Stimulated activated CD8-positive, alpha-beta memory T cell treated with anti-CD3 and anti-CD28 coated beads, Interleukin-15, amount 100 ng/mL, for 24 hours (primary cell): ENCODE measurements around the gene SDCCAG8.

Experiments used
- DNase-seq: peaks from one replicate; pipeline ENCODE4 v3.0.0-alpha.2; 2020; ENCODE audit warnings: low read depth

The SDCCAG8 gene

GRCh38 chr1:243254233-243254926 is 1.5 kb upstream of the SDCCAG8 start:
- no peak for DNase-seq

GRCh38 chr1:243254927-243255790 is 682 bp upstream of the SDCCAG8 start, which contains the start of gene CEP170:
TSS of gene CEP170 (minus strand) at chr1:243255281. CDS start at chr1:243225280, 30,001 bp downstream.
- peak; percentile 66 for DNase-seq

DNA sequence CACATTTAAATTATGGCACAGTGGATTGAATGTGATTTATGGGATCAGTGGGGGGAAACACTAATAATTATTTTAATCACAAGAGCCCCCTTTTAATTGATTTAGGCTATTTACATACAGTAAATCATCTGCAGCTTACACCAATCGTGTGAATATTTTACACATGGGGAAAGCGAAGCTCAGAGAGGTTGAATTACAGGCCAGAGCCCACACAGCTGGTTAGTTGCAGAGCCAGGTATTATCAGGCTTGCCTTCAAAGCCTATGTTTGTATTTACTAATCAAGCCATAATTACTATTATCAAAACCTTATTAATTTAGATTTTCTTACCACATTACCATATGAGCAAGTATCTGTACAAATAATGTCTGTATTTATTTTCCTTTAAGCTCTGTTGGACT is 749 bp downstream of the SDCCAG8 start:
- DNase-seq = no peak

GRCh38 chr1:243257189-243257588 is 1.3 kb downstream of the SDCCAG8 start:
- no peak for DNase-seq

DNA sequence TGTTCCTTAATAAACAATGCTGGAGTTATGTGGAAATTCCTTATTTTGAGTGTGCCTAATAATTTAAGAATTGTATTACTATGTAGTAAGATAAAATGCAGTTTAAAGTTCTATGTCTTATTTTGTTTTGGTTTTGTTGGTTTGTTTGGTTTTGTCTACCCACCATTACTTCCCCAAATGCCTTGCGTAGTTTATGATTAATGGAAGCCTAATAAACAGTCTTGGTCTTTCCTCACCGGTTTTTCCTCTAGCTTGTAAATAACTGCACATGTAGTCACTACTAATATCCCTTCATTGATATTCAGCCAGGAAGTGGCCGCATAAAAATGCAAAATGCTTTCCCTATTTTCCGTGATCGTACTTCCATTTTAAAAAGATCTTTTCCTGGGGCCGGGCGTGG is 2.9 kb downstream of the SDCCAG8 start:
- DNase-seq = no peak

DNA sequence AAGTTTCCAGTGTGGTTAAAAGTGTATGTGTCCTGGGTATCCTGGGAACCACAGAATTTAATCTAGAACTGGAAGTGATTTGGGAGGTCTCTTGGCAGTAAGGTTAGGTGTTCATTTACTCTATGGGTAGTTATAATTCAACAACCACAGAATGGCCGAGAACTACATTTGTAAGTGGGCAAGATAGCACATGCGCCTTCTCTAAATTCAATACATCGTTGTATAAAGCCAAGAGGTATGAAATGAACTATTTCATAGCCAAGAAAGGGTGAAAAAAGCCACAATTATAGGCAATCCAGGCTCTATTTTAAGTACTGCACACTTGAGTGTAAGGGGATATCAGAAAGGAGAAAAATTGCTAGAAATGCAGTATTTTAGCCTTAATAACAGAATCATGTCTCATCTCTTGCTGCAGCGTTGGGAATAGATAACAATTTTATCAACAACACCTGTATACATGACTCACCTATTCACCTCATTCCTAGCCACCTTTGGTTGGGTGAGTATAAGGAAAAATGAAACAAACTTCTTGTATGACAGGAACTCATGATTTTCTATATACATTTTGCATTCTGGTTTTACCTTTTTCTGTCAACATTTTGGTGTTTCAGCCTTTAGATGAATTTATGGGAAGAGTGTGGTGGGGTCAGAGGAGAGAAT is 4.5 kb downstream of the SDCCAG8 start:
- DNase-seq = no peak

DNA sequence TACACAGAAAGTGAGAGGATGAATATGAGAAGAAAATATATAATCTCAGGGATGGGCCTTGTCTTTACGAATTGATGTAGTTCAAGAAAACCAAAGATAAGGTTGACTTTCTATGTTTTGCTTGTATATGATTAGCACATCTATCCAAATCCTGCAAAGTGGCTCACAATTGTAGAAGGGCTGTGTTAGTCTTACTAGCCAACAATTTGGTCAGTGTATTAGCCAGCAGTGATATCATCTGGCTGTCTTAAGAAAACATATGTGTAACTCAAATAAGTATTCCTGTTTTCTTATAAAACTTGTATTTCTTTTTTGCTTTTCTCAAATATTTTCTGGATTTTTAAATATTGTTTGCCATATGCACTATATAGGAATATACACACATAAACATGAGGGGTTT is 5.5 kb downstream of the SDCCAG8 start:
- DNase-seq = no peak

DNA sequence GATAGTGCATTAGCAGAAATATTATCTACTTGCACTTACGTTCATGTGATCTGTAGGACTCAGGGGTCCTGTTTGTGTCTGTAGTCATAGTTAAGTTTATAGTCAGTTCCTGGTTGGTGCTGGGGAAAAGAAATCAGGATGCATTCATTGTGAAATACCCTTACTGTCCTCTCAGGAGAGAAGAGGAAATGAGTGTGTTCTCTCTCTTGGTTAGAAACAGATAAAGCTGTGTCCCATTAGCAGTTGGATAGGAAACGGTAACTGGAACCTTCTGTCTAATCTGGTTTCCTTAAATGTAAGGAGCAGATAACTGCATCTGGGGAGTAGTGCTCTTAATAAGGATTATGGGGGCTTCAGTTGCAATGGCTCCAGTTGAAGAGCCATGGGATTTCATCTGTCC is 8.9 kb downstream of the SDCCAG8 start:
- no peak for DNase-seq

DNA sequence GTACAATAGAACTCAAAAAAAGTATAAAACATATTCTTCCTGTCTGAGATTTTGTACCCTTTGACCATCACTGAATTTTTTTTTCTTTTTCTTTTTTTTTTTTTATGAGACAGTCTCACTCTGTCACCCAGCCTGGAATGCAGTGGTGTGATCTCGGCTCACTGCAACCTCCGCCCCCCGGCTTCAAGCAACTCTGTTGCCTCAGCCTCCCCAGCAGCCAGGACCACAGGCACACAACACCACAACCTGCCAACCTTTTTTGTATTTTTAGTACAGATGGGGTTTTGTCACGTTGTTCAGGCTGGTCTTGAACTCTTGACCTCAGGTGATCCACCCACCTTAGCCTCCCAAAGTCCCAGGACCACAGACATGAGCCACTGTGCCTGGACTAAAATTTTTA is 10.4 kb downstream of the SDCCAG8 start:
- no peak for DNase-seq

DNA sequence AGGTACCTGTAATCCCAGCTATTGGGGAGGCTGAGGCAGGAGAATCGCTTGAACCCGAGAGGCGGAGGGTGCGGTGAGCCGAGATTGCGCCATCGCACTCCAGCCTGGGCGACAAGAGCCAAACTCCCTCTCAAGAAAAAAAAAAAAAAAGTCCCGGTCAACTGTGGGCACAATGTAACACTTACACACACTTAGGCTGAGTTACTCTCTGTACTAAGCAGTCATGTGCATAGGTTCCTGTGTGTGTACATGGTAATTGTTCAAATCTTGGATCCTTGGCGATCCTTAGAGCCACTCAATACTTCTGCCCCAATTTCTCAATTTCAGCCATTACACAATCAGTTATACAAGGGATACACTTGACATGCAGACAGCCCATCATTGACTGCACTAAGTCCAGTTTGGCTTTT is 11.6 kb downstream of the SDCCAG8 start:
- no peak for DNase-seq

DNA sequence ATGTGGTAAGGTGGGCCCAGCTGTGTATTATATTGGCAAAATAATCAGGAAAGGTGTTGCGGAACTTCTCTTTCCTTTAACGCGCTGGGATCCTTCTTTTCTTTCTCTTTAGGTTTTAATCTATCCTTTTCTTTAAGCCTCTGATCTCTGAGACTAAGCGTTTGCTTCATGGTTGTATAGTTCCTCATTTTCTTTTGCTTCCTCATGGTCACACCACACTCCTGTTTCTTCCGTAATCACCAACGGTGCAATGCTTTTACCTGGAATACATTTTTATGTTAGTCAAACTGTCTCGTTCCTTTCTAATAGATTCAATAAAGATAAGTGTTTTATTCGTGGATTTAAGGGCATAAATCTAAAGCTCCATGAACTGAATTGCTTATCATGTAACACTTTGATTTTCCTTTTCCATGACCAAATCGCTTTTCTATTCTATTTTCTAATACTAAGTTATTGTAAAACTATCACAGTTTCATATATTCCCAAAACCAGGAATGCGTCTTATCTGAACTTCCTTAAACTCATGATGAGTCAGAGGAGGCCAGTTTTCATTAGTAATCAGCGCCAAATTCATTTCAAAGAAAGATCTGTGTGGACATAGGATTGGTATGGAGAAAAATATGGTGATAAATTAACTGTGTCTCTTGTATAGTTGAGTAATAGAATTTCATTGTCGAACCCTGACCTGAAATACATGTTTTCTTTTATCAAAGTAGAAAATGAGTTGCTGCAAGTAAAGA is 12.2 kb downstream of the SDCCAG8 start:
- DNase-seq = no peak

GRCh38 chr1:243268751-243269460 is 13.1 kb downstream of the SDCCAG8 start:
- no peak for DNase-seq

DNA sequence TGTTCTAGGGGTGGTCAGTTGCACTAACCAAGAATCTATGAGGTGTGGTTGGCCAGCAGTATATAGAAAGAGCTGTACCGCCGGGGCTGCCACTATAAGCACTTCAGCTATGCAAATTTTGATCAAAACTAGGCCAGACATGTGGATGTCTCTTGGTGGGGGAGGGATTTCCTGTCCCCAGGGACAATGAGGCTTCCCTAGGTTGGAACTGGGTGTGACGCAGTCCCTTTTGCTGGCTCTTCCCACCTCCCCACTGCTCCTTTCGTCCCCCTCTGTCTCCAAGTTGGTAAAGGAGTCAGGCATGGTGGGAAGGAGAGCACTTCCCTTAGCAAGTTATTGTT is 13.6 kb downstream of the SDCCAG8 start:
- no peak for DNase-seq

- DNase-seq = no peak
Measured at GRCh38 chr1:243270097-243270864, 14.4 kb downstream of the SDCCAG8 start.

- no peak for DNase-seq
Measured at GRCh38 chr1:243271996-243272395, 16.2 kb downstream of the SDCCAG8 start.

GRCh38 chr1:243272401-243272800 is 16.6 kb downstream of the SDCCAG8 start:
- DNase-seq = no peak

DNA sequence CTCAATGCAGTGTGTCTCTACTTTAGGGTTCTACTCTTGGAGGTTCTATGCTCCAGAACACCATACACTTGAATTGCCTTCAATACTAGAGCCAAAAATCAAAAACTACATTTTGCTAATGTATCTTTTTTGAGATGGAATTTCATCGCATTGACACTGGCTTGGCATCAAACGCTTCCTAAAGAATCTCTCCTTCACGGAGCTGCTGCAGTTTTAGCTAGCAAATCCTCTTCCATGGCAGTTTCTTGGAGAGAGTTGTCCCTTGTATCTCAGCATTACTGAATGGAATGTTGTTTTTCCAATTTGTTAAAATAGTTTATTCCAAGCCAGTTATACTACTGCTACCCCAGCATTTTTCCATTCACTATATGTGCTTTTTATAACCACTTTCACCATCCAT is 17.7 kb downstream of the SDCCAG8 start:
- DNase-seq = no peak

DNA sequence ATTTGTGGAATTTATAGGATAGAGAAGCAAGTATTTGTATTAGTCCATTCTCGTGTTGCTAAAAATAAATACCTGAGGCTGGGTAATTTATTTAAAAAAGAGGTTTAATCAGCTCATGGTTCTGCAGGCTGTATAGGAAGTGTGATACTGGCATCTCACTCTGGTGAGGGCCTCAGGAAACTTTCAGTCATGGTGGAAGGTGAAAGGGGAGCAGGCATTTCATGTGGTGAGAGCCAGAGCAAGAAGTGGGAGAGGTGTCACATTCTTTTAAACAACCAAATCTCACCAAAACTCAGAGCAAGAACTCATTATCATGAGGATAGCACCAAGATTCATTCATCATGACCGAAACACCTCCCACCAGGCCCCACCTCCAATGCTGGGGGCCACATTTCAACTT is 18.1 kb downstream of the SDCCAG8 start:
- no peak for DNase-seq

DNA sequence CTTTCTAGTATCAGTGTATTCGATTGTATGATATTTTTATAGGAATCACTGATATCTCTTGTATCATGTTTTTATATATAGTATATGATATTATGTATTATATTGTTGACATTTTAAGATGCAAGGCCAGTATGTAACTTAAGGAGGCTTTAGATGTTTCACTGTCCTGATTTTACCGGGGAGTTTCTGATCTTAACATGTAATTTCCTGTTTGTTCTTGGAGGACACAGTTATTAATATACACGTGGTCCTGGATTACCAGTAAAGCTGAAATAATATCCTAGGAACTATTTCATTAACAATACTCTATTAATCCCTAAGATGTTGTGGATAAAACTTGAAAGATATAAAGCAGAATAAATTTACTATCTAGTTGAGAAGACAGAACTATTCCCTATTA is 19.5 kb downstream of the SDCCAG8 start:
- no peak for DNase-seq

DNA sequence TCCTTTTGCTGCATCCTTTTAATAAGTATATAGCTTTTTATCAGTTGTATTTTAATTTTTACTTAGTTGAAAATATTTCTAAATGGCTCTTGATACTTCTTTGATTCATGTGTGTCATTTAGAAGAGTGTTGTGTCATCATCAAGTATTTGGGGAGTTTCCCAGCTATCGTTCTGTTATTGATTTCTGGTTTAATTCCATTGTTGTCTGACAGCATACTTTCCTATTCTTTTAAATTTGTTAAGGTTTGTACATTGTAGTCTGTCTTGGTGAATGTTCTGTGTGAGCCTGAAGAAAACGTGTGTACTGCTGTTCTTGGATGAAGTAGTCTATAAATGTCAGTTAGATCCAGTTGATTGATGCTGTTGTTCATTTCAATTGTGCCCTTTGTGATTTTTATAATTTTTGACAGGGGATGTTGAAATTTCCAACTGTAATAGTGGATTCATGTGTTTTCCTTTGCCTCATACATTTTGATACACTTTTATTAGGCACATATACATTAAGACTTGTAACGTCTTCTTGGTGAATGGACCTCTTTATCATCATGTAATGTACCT is 24.8 kb downstream of the SDCCAG8 start:
- DNase-seq = no peak

DNA sequence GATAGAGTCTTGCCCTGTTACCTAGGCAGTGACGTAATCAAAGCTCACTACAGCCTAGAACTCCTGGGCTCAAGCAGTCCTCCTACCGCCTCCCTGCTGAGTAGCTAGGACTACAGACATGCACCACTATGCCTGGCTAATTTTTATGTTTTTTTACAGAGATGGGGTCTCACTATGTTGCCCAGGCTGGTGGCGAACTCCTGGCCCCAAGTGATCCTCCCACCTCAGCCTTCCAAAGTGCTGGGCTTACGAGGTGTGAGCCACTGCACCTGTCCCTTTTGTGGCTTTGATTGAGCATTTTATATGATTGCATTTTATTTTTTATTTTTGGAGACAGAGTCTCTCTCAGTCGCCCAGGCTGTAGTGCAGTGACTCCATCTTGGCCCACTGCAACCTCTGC is 25.8 kb downstream of the SDCCAG8 start:
- no peak for DNase-seq
